ENCODE results near the gene MYO7B.

Gene MYO7B

DNA sequence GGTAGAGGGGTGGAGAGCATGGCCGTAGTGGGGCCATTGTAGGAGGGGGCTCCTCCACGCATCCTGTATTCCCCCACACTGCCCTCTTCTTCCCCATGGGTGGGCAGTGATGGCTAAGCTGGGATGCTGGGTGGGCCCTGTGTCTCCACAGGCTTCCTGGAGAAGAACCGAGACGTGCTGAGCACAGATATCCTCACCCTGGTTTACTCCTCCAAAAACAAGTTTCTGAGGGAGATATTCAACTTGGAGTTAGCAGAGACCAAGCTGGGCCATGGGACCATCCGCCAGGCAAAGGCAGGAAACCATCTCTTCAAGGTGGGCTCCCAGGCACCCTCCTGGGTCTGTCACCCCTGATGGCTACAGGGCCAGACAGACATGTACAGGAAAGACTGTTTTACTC is 52.8 kb downstream of the MYO7B start:
- peak overlapping the region; percentile 69 for H3K27ac ChIP-seq (ENCODE audit: low read length)
- TF ChIP-seq CTCF (IDR thresholded peaks at IDR 0.05; ENCODE audit: borderline replicate concordance, extremely low read depth, low read length, poor library complexity, severe bottlenecking) (no peak), EZH2 (IDR thresholded peaks at IDR 0.05; ENCODE audit: borderline replicate concordance, low read depth, low read length, severe bottlenecking) (no peak)
- H2AFZ ChIP-seq (ENCODE audit: low read depth, low read length), result no peak overlapping the region
- DNase-seq, result no peak
- peaks cover 55% of the 10 kb centered on the region for H3K4me1 ChIP-seq (ENCODE audit: insufficient read depth, low read length)
- no peak overlapping the region for H3K4me2 ChIP-seq (ENCODE audit: insufficient read depth, low read length)
- no peaks in the 10 kb centered on the region for H3K27me3 ChIP-seq (ENCODE audit: insufficient read depth, low read length, poor library complexity)
- H3K79me2 ChIP-seq (ENCODE audit: insufficient read depth, low read length), result no peaks in the 10 kb centered on the region
- no peak for ATAC-seq (ENCODE audit: insufficient read depth, low read depth)
- peak overlapping the region; percentile 6; the same call in 1 of the 2 replicates for H3K9ac ChIP-seq (ENCODE audit: low read depth, low read length)
- no peak overlapping the region for H3K4me3 ChIP-seq (ENCODE audit: low read depth in 1 of 2, low read length in 2 of 2)
- H3K9me3 ChIP-seq (ENCODE audit: insufficient read depth, low read length, severe bottlenecking), result no peaks in the 10 kb centered on the region
- H3K36me3 ChIP-seq (ENCODE audit: insufficient read depth, low read length), result no peaks in the 10 kb centered on the region
- no peaks in the 10 kb centered on the region for H4K20me1 ChIP-seq (ENCODE audit: insufficient read depth, low read length)

GRCh38 chr2:127589358-127589757 is 53.9 kb downstream of the MYO7B start:
- Histone ChIP-seq H3K9me3 (ENCODE audit: insufficient read depth, low read length, severe bottlenecking) (no peaks in the 10 kb centered on the region), H2AFZ (ENCODE audit: low read depth, low read length) (no peak overlapping the region), H3K36me3 (ENCODE audit: insufficient read depth, low read length) (no peaks in the 10 kb centered on the region), H3K4me1 (ENCODE audit: insufficient read depth, low read length) (peaks cover 67% of the 10 kb centered on the region), H3K79me2 (ENCODE audit: insufficient read depth, low read length) (no peaks in the 10 kb centered on the region), H3K27me3 (ENCODE audit: insufficient read depth, low read length, poor library complexity) (no peaks in the 10 kb centered on the region), H3K27ac (ENCODE audit: low read length) (no peak overlapping the region), H3K9ac (ENCODE audit: low read depth, low read length) (no peak overlapping the region), H4K20me1 (ENCODE audit: insufficient read depth, low read length) (no peaks in the 10 kb centered on the region), H3K4me2 (ENCODE audit: insufficient read depth, low read length) (no peak overlapping the region), H3K4me3 (ENCODE audit: low read depth in 1 of 2, low read length in 2 of 2) (no peak overlapping the region)
- DNase-seq, result no peak
- no peak for TF ChIP-seq EZH2 (IDR thresholded peaks at IDR 0.05; ENCODE audit: borderline replicate concordance, low read depth, low read length, severe bottlenecking)
- TF ChIP-seq CTCF (IDR thresholded peaks at IDR 0.05; ENCODE audit: borderline replicate concordance, extremely low read depth, low read length, poor library complexity, severe bottlenecking), result no peak
- no peak for ATAC-seq (ENCODE audit: insufficient read depth, low read depth)

GRCh38 chr2:127589841-127590240 is 54.4 kb downstream of the MYO7B start:
- Histone ChIP-seq H3K36me3 (ENCODE audit: insufficient read depth, low read length) (no peaks in the 10 kb centered on the region), H4K20me1 (ENCODE audit: insufficient read depth, low read length) (no peaks in the 10 kb centered on the region), H3K9ac (ENCODE audit: low read depth, low read length) (no peak overlapping the region), H3K27me3 (ENCODE audit: insufficient read depth, low read length, poor library complexity) (no peaks in the 10 kb centered on the region), H3K4me1 (ENCODE audit: insufficient read depth, low read length) (peaks cover 71% of the 10 kb centered on the region), H2AFZ (ENCODE audit: low read depth, low read length) (no peak overlapping the region), H3K9me3 (ENCODE audit: insufficient read depth, low read length, severe bottlenecking) (no peaks in the 10 kb centered on the region), H3K4me2 (ENCODE audit: insufficient read depth, low read length) (no peak overlapping the region), H3K79me2 (ENCODE audit: insufficient read depth, low read length) (no peaks in the 10 kb centered on the region), H3K27ac (ENCODE audit: low read length) (peak overlapping the region; percentile 88; the same call in 1 of the 2 replicates), H3K4me3 (ENCODE audit: low read depth in 1 of 2, low read length in 2 of 2) (no peak overlapping the region)
- ATAC-seq (ENCODE audit: insufficient read depth, low read depth) (no peak), DNase-seq (no peak)
- TF ChIP-seq EZH2 (IDR thresholded peaks at IDR 0.05; ENCODE audit: borderline replicate concordance, low read depth, low read length, severe bottlenecking), result no peak
- TF ChIP-seq CTCF (IDR thresholded peaks at IDR 0.05; ENCODE audit: borderline replicate concordance, extremely low read depth, low read length, poor library complexity, severe bottlenecking), result no peak
